BJ (cell line): Measurements from ENCODE around the gene SLC30A4. TPM values are rescaled to one million over a fixed set of nuclear protein-coding genes. Genes with fewer than 3 reads are reported as not detected.

Experiments
- CTCF ChIA-PET: fragments of 350-600 bp; formaldehyde crosslinking; extraction: SDS; loops from one replicate; lab custom pipeline; 2021; ENCODE audit warnings: antibody characterized with exemption, inconsistent platforms; lab: Yijun Ruan, JAX
- POLR2A ChIA-PET: fragments of 300-600 bp; sonication (Branson Sonifier 250); formaldehyde crosslinking; extraction: SDS; loops from one replicate; lab custom pipeline; 2021; ENCODE audit warnings: antibody characterized with exemption; lab: Charles Lee
- DNase-seq: peaks from one replicate; pipeline ENCODE4 v3.0.0-alpha.2; 2011; ENCODE audit warnings: low read depth
- H3K27me3 ChIP-seq: 2 replicates; pipeline ENCODE4 v1.6.0; 2011; ENCODE audit warnings: low read length; ENCODE audit not compliant: control insufficient read depth, insufficient read depth
- H3K36me3 ChIP-seq: 2 replicates; pipeline ENCODE4 v1.5.1; 2011; ENCODE audit warnings: low read length; ENCODE audit not compliant: control insufficient read depth, insufficient read depth
- H3K4me3 ChIP-seq: 2 replicates; pipeline ENCODE4 v1.5.1; 2011; ENCODE audit warnings: low read depth, mild to moderate bottlenecking, control low read depth, low read length
- CTCF ChIP-seq: IDR thresholded peaks from 2 replicates; pipeline ENCODE4 v1.5.1; 2011; ENCODE audit warnings: low read depth, mild to moderate bottlenecking, control low read depth, inconsistent platforms, low read length, moderate library complexity; ENCODE audit not compliant: insufficient read depth
- polyA minus RNA-seq: library from RNA; depleted of rRNA, polyadenylated mRNA; stranded (reverse); fragments of >200 nt; gene quantifications from 2 replicates; pipeline ENCODE4 v1.2.3, GENCODE V29; 2011; rRNA and poly(A)+ RNA removed
- polyA plus RNA-seq: library from polyadenylated mRNA; depleted of rRNA; stranded (reverse); fragments of >200 nt; gene quantifications from 2 replicates; pipeline ENCODE4 v1.2.3, GENCODE V29; 2011; rRNA removed

Gene SLC30A4
- 5.2 and 7.1 TPM in 2 replicates for polyA plus RNA-seq
- 12.1 and 12.7 TPM in 2 replicates for polyA minus RNA-seq

GRCh38 chr15:45522328-45523165 is at the start of gene SLC30A4:
Gene SLC30A4 (minus strand): TSS chr15:45522755. CDS start chr15:45522354, 401 bp downstream.
- ChIA-PET CTCF (interaction anchor here (0.7 to 1.5 kb wide), 3 partner anchors 15 to 92 kb away, joined by 3 to 4 read pairs (median 3); partner anchors contain the start of gene BLOC1S6), POLR2A (no interaction called here)
- Histone ChIP-seq H3K4me3 (peak within 1 kb of the TSS; percentile 71), H3K36me3 (no peaks in the 10 kb centered on the region), H3K27me3 (no peaks in the 10 kb centered on the region)
- DNase-seq = no peak
- TF ChIP-seq CTCF = peak; percentile 40

GRCh38 chr15:45555934-45556608 is 33.5 kb upstream of the SLC30A4 start:
- ChIA-PET CTCF (interaction anchor here (1.2 to 1.7 kb wide), 2 partner anchors 16 to 38 kb away, joined by 3 to 5 read pairs; no protein-coding TSS in a partner anchor), POLR2A (interaction anchor here (0.7 kb wide), 1 partner anchor 880 kb away, joined by 4 read pairs; no protein-coding TSS in a partner anchor)
- no peak for DNase-seq
- no peak overlapping the region for H3K4me3 ChIP-seq
- H3K36me3 ChIP-seq = no peaks in the 10 kb centered on the region
- TF ChIP-seq CTCF = no peak
- peaks cover 2% of the 10 kb centered on the region for H3K27me3 ChIP-seq

- CTCF ChIA-PET = interaction anchor here (0.7 to 1.2 kb wide), 3 partner anchors 8 to 62 kb away, joined by 3 to 4 read pairs (median 3); no protein-coding TSS in a partner anchor
- DNase-seq = no peak
Measured at GRCh38 chr15:45551676-45552075, 29.1 kb upstream of the SLC30A4 start.

GRCh38 chr15:45550436-45550835 is 27.9 kb upstream of the SLC30A4 start:
- Histone ChIP-seq H3K36me3 (no peaks in the 10 kb centered on the region), H3K27me3 (peaks cover 1% of the 10 kb centered on the region; the same call in 1 of the 2 replicates), H3K4me3 (no peak overlapping the region)
- POLR2A ChIA-PET = no interaction called here
- CTCF ChIA-PET = interaction anchor here (1.4 to 1.7 kb wide), 3 partner anchors 13 to 121 kb away, joined by 4 to 5 read pairs (median 4); no protein-coding TSS in a partner anchor
- no peak for TF ChIP-seq CTCF
- DNase-seq = peak; percentile 31

More at GRCh38 chr15:45551676-45552075, 29.1 kb upstream of the SLC30A4 start:
- POLR2A ChIA-PET = no interaction called here
- Histone ChIP-seq H3K27me3 (peaks cover 1% of the 10 kb centered on the region; the same call in 1 of the 2 replicates), H3K36me3 (no peaks in the 10 kb centered on the region), H3K4me3 (no peak overlapping the region)
- no peak for TF ChIP-seq CTCF
